ENCODE data around the gene DDX25. TPM values are rescaled to one million over a fixed set of nuclear protein-coding genes. Genes with fewer than 3 reads are reported as not detected.
A peak's percentile ranks its signal among the peaks of the same experiment; 100 is the strongest.

The DDX25 gene
- total RNA-seq, 2 donors from 2014 or later, result 3.3 to 8.4 TPM

GRCh38 chr11:125924384-125925007 lies 20.2 kb downstream of the DDX25 start:
- H3K4me3 ChIP-seq (ENCODE audit: low read length), result no peak overlapping the region
- H3K27ac Mint-ChIP-seq, result no peak overlapping the region
- peaks cover 2% of the 10 kb centered on the region for H3K4me1 ChIP-seq (ENCODE audit: control insufficient read depth, insufficient read depth, low read length)
- no peaks in the 10 kb centered on the region for H3K9me3 ChIP-seq (ENCODE audit: control insufficient read depth, low read length)
- WGBS, 2 experiments (ENCODE audit: insufficient coverage in 1 of 2, insufficient read length in 1 of 2), result 91 to 97% methylated on average over 8 to 9 of the region's 9 CpGs
- TF ChIP-seq, protein P1, sequence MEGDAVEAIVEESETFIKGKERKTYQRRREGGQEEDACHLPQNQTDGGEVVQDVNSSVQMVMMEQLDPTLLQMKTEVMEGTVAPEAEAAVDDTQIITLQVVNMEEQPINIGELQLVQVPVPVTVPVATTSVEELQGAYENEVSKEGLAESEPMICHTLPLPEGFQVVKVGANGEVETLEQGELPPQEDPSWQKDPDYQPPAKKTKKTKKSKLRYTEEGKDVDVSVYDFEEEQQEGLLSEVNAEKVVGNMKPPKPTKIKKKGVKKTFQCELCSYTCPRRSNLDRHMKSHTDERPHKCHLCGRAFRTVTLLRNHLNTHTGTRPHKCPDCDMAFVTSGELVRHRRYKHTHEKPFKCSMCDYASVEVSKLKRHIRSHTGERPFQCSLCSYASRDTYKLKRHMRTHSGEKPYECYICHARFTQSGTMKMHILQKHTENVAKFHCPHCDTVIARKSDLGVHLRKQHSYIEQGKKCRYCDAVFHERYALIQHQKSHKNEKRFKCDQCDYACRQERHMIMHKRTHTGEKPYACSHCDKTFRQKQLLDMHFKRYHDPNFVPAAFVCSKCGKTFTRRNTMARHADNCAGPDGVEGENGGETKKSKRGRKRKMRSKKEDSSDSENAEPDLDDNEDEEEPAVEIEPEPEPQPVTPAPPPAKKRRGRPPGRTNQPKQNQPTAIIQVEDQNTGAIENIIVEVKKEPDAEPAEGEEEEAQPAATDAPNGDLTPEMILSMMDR (conservative IDR thresholded peaks at IDR 0.05), result no peak
- no peaks in the 10 kb centered on the region for H3K36me3 ChIP-seq (ENCODE audit: control insufficient read depth, insufficient read depth, low read length)
- H3K27me3 ChIP-seq (ENCODE audit: control insufficient read depth, insufficient read depth, low read length, poor library complexity, severe bottlenecking), result peaks cover 23% of the 10 kb centered on the region
- H3K4me3 Mint-ChIP-seq, result no peak overlapping the region
- H3K36me3 Mint-ChIP-seq (ENCODE audit: low read depth), result no peaks in the 10 kb centered on the region
- H3K9me3 Mint-ChIP-seq, result no peaks in the 10 kb centered on the region
- no peak overlapping the region for H3K9ac ChIP-seq (ENCODE audit: extremely low read depth, low read length, poor library complexity, severe bottlenecking)
- H3K4me1 Mint-ChIP-seq, result peaks cover 12% of the 10 kb centered on the region
- no peak for DNase-seq
- H3K27ac ChIP-seq (ENCODE audit: low read depth, low read length), result no peak overlapping the region
- H3K27me3 Mint-ChIP-seq (ENCODE audit: insufficient read depth), result peaks cover 2% of the 10 kb centered on the region

DNA sequence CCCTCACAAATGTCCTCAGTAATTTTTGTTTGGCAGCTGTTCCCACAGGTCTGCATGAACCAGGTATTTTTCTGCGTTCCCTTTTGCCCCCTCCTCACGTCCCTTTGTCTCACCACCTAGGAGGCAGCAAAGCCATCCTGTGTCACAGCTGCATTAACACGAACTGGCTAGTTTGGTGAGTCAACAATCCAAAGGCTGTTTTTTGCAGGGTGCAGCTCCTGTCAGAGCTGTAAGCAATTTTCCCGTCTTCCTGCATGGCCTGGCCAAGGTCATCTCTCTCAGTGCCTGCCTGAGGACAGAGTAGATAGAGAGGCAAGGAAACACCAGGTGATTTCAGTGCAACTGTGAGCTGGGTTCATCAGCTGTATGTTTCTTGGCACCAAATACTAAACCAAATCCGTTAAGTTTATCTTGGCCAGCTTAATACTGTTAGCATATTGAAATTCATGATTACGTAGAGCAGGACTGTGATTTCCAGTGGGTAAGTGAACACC lies 21.0 kb downstream of the DDX25 start:
- 77 to 79% methylated on average over 6 of the region's 6 CpGs for WGBS, 2 experiments (ENCODE audit: insufficient coverage in 1 of 2, insufficient read length in 1 of 2)
- Mint-ChIP-seq H3K36me3 (ENCODE audit: low read depth) (no peaks in the 10 kb centered on the region), H3K4me3 (no peak overlapping the region), H3K4me1 (peaks cover 12% of the 10 kb centered on the region), H3K9me3 (no peaks in the 10 kb centered on the region), H3K27me3 (ENCODE audit: insufficient read depth) (peaks cover 5% of the 10 kb centered on the region), H3K27ac (peak overlapping the region; percentile 5)
- H3K27me3 ChIP-seq (ENCODE audit: control insufficient read depth, insufficient read depth, low read length, poor library complexity, severe bottlenecking), result peaks cover 21% of the 10 kb centered on the region
- no peak overlapping the region for H3K27ac ChIP-seq (ENCODE audit: low read depth, low read length)
- no peaks in the 10 kb centered on the region for H3K9me3 ChIP-seq (ENCODE audit: control insufficient read depth, low read length)
- H3K4me3 ChIP-seq (ENCODE audit: low read length), result no peak overlapping the region
- H3K36me3 ChIP-seq (ENCODE audit: control insufficient read depth, insufficient read depth, low read length), result no peaks in the 10 kb centered on the region
- H3K4me1 ChIP-seq (ENCODE audit: control insufficient read depth, insufficient read depth, low read length), result peaks cover 2% of the 10 kb centered on the region
- peak; percentile 65 for DNase-seq
- TF ChIP-seq, protein P1 (conservative IDR thresholded peaks at IDR 0.05), result no peak
- H3K9ac ChIP-seq (ENCODE audit: extremely low read depth, low read length, poor library complexity, severe bottlenecking), result no peak overlapping the region

GRCh38 chr11:125925804-125926203 lies 21.5 kb downstream of the DDX25 start:
- Histone ChIP-seq H3K4me3 (ENCODE audit: low read length) (no peak overlapping the region), H3K27ac (ENCODE audit: low read depth, low read length) (no peak overlapping the region), H3K27me3 (ENCODE audit: control insufficient read depth, insufficient read depth, low read length, poor library complexity, severe bottlenecking) (peaks cover 21% of the 10 kb centered on the region), H3K36me3 (ENCODE audit: control insufficient read depth, insufficient read depth, low read length) (no peaks in the 10 kb centered on the region), H3K4me1 (ENCODE audit: control insufficient read depth, insufficient read depth, low read length) (peaks cover 2% of the 10 kb centered on the region), H3K9ac (ENCODE audit: extremely low read depth, low read length, poor library complexity, severe bottlenecking) (no peak overlapping the region), H3K9me3 (ENCODE audit: control insufficient read depth, low read length) (no peaks in the 10 kb centered on the region)
- Mint-ChIP-seq H3K9me3 (no peaks in the 10 kb centered on the region), H3K36me3 (ENCODE audit: low read depth) (no peaks in the 10 kb centered on the region), H3K27me3 (ENCODE audit: insufficient read depth) (peaks cover 5% of the 10 kb centered on the region), H3K27ac (no peak overlapping the region), H3K4me1 (peaks cover 12% of the 10 kb centered on the region), H3K4me3 (no peak overlapping the region)
- no peak for DNase-seq
- WGBS, 2 experiments (ENCODE audit: insufficient coverage in 1 of 2, insufficient read length in 1 of 2), result 91% methylated on average over 3 of the region's 3 CpGs
- TF ChIP-seq, protein P1 (conservative IDR thresholded peaks at IDR 0.05), result no peak
